ENCODE measurements around the gene PET100. TPM values are rescaled to one million over a fixed set of nuclear protein-coding genes. Genes with fewer than 3 reads are reported as not detected.

PET100 gene
- polyA plus RNA-seq, 1 donor from 2014 or later = 105 TPM

GRCh38 chr19:7589822-7590221, 39.8 kb upstream of the PET100 start:
- H3K27ac ChIP-seq (ENCODE audit: low read length) = no peak overlapping the region
- no peaks in the 10 kb centered on the region for H3K27me3 ChIP-seq (ENCODE audit: insufficient read depth, low read depth, low read length)
- no peaks in the 10 kb centered on the region for H3K9me2 ChIP-seq (ENCODE audit: insufficient read depth, low read length)
- TF ChIP-seq, protein P1, sequence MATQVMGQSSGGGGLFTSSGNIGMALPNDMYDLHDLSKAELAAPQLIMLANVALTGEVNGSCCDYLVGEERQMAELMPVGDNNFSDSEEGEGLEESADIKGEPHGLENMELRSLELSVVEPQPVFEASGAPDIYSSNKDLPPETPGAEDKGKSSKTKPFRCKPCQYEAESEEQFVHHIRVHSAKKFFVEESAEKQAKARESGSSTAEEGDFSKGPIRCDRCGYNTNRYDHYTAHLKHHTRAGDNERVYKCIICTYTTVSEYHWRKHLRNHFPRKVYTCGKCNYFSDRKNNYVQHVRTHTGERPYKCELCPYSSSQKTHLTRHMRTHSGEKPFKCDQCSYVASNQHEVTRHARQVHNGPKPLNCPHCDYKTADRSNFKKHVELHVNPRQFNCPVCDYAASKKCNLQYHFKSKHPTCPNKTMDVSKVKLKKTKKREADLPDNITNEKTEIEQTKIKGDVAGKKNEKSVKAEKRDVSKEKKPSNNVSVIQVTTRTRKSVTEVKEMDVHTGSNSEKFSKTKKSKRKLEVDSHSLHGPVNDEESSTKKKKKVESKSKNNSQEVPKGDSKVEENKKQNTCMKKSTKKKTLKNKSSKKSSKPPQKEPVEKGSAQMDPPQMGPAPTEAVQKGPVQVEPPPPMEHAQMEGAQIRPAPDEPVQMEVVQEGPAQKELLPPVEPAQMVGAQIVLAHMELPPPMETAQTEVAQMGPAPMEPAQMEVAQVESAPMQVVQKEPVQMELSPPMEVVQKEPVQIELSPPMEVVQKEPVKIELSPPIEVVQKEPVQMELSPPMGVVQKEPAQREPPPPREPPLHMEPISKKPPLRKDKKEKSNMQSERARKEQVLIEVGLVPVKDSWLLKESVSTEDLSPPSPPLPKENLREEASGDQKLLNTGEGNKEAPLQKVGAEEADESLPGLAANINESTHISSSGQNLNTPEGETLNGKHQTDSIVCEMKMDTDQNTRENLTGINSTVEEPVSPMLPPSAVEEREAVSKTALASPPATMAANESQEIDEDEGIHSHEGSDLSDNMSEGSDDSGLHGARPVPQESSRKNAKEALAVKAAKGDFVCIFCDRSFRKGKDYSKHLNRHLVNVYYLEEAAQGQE (IDR thresholded peaks at IDR 0.05; ENCODE audit: borderline replicate concordance) = no peak
- TF ChIP-seq POLR2AphosphoS5 (IDR thresholded peaks at IDR 0.05) = no peak
- no peak for TF ChIP-seq RAD21 (conservative IDR thresholded peaks at IDR 0.05)
- TF ChIP-seq MXI1 (conservative IDR thresholded peaks at IDR 0.05; ENCODE audit: poor library complexity, severe bottlenecking) = no peak
- no peak for TF ChIP-seq SMC3 (conservative IDR thresholded peaks at IDR 0.05; ENCODE audit: poor library complexity)
- TF ChIP-seq TAF1 (IDR thresholded peaks at IDR 0.05; ENCODE audit: low read depth) = no peak
- no peaks in the 10 kb centered on the region for H3K9me3 ChIP-seq (ENCODE audit: low read length)
- H3K36me3 ChIP-seq (ENCODE audit: insufficient read depth, low read length) = no peaks in the 10 kb centered on the region
- no peaks in the 10 kb centered on the region for H3K79me2 ChIP-seq (replicated peaks; ENCODE audit: insufficient read depth, low read length)
- H2AFZ ChIP-seq (ENCODE audit: low read depth, low read length) = no peak overlapping the region
- no peaks in the 10 kb centered on the region for H4K20me1 ChIP-seq (ENCODE audit: insufficient read depth)
- H3K4me2 ChIP-seq (ENCODE audit: low read length) = no peak overlapping the region
- H3K4me3 ChIP-seq (ENCODE audit: low read length) = no peak overlapping the region
- H3K9ac ChIP-seq (ENCODE audit: low read length) = no peak overlapping the region
- no peaks in the 10 kb centered on the region for H3F3A ChIP-seq (ENCODE audit: insufficient read depth, low read length, poor library complexity, severe bottlenecking)

GRCh38 chr19:7590256-7590655, 39.3 kb upstream of the PET100 start:
- no peaks in the 10 kb centered on the region for H3K9me2 ChIP-seq (ENCODE audit: insufficient read depth, low read length)
- no peak overlapping the region for H3K9ac ChIP-seq (ENCODE audit: low read length)
- no peaks in the 10 kb centered on the region for H3K27me3 ChIP-seq (ENCODE audit: insufficient read depth, low read depth, low read length)
- TF ChIP-seq TAF1 (IDR thresholded peaks at IDR 0.05; ENCODE audit: low read depth) (no peak), RAD21 (conservative IDR thresholded peaks at IDR 0.05) (no peak), EZH2 (IDR thresholded peaks at IDR 0.05; ENCODE audit: borderline replicate concordance, insufficient read depth, low read length, poor library complexity, severe bottlenecking) (no peak), MXI1 (conservative IDR thresholded peaks at IDR 0.05; ENCODE audit: poor library complexity, severe bottlenecking) (no peak)
- TF ChIP-seq, protein P2, sequence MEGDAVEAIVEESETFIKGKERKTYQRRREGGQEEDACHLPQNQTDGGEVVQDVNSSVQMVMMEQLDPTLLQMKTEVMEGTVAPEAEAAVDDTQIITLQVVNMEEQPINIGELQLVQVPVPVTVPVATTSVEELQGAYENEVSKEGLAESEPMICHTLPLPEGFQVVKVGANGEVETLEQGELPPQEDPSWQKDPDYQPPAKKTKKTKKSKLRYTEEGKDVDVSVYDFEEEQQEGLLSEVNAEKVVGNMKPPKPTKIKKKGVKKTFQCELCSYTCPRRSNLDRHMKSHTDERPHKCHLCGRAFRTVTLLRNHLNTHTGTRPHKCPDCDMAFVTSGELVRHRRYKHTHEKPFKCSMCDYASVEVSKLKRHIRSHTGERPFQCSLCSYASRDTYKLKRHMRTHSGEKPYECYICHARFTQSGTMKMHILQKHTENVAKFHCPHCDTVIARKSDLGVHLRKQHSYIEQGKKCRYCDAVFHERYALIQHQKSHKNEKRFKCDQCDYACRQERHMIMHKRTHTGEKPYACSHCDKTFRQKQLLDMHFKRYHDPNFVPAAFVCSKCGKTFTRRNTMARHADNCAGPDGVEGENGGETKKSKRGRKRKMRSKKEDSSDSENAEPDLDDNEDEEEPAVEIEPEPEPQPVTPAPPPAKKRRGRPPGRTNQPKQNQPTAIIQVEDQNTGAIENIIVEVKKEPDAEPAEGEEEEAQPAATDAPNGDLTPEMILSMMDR (IDR thresholded peaks at IDR 0.05; ENCODE audit: poor library complexity, severe bottlenecking) = no peak
- TF ChIP-seq, protein P1 (IDR thresholded peaks at IDR 0.05; ENCODE audit: borderline replicate concordance) = no peak
- H3K79me2 ChIP-seq (replicated peaks; ENCODE audit: insufficient read depth, low read length) = no peaks in the 10 kb centered on the region
- H3F3A ChIP-seq (ENCODE audit: insufficient read depth, low read length, poor library complexity, severe bottlenecking) = no peaks in the 10 kb centered on the region
- no peak overlapping the region for H2AFZ ChIP-seq (ENCODE audit: low read depth, low read length)
- H3K27ac ChIP-seq (ENCODE audit: low read length) = no peak overlapping the region
- no peak overlapping the region for H3K4me2 ChIP-seq (ENCODE audit: low read length)
- no peaks in the 10 kb centered on the region for H3K9me3 ChIP-seq (ENCODE audit: low read length)
- H4K20me1 ChIP-seq (ENCODE audit: insufficient read depth) = no peaks in the 10 kb centered on the region
- H3K36me3 ChIP-seq (ENCODE audit: insufficient read depth, low read length) = no peaks in the 10 kb centered on the region
- no peak overlapping the region for H3K4me3 ChIP-seq (ENCODE audit: low read length)

Data from neural cell (in vitro differentiated cells).